GM19468 (cell line): Measurements from ENCODE around the gene TMEM81.

Experiments
- ATAC-seq: cut with Tn5 transposase; IDR thresholded peaks from one replicate; pipeline ENCODE4 v1.9.1; 2021; ENCODE audit warnings: mild to moderate bottlenecking, moderate library complexity, moderate number of reproducible peaks; ENCODE audit not compliant: unreplicated experiment; ENCODE audit errors: extremely low read depth

Gene TMEM81

DNA sequence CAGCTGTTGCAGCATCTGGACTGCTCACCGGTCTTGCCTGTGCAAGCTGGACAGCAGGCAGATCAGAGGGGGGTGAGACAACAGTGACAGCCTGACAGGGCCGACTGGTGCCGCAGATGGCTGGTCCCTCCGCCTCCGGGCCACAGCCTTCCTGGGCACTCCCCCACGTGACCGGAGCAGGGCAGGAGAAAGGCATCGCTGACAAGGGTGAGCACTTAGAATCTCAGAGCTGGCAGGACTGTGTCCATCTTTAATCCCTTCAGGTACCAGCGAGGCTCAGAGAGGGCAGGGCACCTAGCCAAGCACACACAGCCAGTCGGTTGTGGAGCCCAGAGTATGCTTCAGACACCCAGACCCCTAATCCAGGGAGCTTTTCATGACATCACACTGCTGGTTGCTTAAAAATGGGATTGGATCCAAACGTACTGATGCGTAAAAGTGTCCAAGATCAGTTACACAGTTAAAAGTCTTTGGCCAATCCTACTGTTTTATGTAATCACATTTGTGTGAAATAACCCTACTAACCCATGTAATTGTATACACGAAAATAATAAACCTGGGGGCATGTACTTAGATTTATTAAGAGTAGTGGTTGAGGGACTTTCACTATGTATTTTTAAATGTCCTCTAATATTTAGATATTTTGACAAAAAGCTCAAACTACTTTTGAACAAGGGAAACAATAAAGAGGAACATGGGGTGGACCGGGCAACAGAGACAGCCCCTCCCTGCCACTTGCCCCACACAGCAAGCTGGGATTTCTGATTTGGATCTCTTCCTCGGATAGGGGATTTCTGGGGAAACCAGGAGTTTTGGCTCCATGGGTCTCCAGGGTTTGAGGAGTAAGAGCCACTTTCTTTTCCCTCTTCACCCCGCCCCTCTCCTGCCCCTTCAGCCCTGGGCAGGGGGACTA lies 42.0 kb downstream of the TMEM81 start:
- ATAC-seq, result no peak

DNA sequence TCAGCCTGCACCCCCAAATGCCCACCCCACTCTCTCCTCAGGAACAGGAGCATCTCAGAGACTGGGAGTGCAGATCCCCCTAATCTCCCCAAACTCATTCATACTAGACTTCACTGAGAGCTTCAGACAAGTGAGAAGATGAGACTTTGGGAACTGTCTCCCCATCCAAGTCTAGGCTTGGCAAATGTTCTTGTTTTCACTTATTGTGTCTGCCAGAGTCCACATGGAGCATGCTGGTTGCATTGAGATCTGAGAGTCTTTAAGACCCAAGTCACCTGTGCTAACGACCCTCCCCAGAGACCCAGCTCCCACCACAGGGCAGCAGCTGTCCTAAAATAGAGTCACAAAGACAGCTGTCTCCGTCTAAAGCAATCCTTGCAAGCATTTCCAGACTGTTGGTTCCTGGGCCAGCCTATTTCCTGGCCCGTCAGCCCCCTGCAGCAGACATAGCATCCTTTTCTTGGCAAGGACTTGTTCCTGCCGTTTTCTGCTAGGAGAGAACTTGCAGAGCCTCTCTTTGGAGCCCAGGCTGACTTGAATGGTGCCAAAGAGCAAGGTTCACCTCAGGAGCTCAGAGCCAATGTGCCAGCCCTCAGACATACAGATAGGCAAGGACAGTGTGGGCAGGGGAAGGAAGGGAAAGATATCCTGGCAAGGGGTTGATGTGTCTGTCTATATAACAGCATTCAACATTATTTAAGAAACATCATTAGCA lies 43.1 kb downstream of the TMEM81 start:
- ATAC-seq, result no peak

DNA sequence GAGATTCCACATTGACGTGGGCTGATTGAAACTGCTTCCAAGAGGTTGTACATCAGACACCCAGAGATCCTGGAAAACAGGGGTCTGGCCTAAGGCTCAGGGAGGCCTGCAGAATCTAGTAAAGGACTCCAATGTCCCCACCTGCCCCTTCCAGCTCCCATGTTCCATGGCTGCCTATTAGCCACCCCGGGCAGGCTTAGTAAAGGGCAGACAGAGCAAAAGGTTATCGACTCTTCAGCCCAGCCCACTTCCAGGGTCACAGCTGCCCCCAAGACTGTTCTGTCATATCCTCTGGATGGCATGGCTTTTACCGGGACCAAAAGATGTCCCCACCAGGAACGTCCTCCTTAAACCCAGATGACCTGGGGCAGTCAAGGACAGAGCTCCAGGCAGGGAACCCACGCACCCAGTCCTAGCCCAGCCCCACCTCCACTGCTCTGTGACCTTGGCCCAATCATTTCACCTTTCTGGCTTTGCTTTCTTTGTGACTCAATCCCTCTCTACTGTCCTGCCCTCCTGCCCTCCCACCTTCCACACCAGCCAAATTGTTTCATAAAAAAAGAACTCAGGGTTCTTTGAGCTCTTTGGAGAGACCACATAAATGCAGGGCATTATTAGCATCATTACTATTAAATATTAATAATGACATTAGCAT lies 46.0 kb downstream of the TMEM81 start:
- ATAC-seq, result no peak

DNA sequence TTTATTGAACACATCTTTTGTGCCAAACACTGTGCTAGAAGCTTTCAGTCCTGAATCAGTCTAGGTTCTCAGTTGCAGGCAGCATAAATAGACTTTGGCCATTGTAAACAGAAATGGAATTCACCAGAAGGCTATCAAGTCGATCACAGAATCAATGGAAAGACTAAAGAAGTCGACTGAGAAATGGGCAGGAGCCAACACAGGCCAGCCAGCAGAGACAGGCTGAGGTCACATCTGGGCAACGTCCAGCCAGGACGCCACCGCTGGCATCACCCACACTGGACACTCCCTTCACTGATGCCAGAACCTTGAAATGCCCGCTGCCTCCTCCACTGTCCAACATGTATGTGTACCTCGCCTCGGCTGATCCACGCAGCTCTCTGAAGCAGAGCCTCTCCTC lies 46.7 kb downstream of the TMEM81 start:
- no peak for ATAC-seq
